Stimulated activated CD8-positive, alpha-beta memory T cell treated with anti-CD3 and anti-CD28 coated beads, Interleukin-15, amount 100 ng/mL, for 4 hours (primary cell): ENCODE data around the gene NMRK1.

Experiments used
- DNase-seq, 2 donors: peaks; one replicate each; pipeline ENCODE4 v3.0.0-alpha.2; 2020; ENCODE audit warnings: low read depth in 2 of 2

Gene NMRK1

DNA sequence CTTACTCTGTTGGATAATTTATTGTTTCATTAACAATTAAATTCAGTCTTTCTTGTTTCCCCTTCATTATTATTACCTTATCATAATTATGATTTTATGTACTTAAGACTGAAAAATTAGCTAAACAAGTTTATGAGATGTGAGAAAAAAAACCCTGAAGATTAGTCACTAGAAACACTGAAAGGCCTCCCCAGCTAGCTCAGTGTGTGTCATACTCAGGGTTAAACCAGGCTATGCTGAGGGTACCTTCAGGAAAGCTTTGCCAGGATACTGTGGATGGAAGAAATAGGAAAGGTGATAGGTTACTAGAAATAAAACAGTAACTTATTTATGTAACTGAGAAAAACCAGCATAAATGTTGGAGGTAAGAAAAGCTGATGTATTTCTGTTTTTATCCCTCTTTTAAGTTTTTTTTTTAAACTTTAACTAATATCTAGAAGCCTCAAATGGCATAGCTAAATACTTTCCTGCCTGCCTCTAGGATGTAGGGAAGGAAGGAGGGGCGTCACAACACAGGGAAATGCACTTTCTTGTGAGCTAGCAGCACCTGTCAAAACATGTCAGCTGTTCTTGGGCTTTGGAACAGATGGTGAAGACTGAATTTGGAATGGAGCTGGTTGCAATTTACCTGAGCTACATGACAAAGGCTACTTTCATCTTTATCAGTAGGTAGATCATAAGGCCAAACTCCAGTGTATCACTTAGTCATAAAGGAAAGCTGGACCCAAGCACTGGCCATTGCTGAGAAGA lies 24.2 kb downstream of the NMRK1 start:
- DNase-seq: no peak

DNA sequence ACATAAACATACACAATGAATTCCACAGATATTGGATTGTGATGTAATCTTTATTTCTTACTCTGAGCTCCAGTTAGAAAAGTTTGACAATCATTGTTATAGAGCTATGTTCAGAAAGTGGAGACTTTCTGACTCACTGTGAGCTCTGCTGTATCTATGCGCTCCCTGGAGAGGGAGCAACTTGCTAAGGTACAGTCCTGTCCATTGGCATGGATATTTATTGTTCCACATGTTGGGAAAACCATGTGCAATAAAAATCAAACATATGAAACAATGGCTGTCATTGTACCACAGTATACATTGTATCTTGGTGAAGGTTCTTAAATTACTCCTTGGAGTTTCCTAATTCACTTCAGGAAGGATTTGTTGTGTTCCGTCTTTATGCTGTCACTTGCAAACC lies 26.8 kb downstream of the NMRK1 start:
- no peak for DNase-seq

DNA sequence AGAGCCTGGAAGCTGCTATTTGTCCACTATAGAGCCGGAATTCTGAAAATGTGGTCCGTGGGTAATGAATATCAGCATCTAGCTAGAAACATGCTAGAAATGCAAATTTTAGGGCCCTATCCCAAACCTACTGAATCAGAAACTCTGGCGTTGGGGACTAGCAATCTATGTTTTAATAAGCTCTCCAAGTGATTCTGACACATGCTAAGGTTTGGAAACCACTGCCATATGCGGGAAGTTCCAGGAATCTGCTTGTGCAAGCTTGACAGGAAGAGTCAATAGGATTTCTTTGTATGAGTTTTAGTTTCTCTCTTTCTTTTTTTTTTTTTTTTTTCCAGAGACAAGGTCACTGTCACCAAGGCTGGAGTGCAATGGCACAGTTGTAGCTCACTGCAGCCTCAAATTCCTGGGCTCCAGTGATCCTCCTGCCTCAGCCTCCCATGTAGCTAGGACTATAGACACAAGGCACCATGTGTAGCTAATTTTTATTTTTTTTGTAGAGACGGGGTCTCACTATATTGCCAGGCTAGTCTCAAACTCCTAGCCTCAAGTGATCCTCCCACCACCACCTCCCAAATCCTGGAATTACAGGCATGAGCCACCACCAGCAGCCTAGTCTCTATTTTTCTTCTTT lies 33.5 kb downstream of the NMRK1 start:
- DNase-seq: no peak

DNA sequence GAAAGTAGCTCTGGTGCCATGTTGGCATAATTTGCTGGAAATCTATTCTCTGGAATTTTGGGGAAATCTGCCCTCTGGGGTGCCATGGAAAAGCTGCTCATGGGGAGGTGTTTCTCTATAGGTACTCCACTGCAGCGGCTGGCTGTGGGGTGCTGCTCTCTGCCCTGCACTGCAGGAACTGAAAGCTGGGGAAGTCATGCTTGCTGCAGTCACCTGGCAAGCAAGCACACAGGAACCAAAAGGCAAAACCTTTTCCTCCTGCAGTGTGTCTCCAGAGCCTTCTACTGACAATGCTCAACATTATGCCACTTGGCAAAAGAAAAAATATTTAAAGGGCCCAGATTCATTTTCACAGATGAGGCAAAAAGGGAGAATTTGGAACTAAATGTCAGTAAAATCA lies 34.1 kb downstream of the NMRK1 start:
- no peak for DNase-seq

DNA sequence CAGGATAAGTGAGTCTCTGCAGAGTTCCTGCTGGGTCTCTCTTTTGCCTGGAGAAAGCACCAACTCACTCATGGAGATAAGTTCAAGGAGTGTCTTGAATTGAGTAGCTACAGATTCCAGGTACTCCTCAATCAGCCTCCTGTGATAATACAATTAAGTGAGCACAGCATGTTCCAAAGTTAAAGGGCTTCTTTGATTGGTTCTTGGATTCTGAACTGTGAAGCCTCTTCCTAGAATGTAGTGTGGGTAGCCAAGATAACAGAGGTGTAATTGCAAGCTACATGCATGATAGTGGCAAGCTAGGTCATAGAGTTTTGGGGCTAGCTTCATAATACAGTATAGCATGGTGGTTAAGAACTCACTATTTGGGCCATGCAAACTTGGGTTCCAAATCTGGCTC lies 36.7 kb downstream of the NMRK1 start:
- no peak for DNase-seq

DNA sequence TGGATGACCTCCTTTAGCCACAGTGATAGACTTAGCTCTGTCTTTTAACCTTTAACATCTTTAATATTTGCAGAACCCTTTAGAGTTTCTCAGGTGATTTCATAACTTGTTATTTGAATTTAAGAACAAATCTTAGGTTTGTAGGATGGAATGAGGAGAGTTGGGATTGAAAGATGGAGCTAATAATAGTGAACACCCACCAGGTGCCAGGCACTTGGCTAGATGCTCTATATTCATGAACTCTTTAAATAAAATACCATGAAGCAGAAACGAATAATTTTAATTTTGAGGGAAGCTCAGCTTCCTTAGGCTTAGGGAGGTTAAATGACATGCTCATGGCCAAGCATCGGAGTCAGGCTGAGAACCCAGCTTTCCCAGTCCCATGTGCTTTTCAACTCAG lies 40.4 kb downstream of the NMRK1 start:
- no peak for DNase-seq

DNA sequence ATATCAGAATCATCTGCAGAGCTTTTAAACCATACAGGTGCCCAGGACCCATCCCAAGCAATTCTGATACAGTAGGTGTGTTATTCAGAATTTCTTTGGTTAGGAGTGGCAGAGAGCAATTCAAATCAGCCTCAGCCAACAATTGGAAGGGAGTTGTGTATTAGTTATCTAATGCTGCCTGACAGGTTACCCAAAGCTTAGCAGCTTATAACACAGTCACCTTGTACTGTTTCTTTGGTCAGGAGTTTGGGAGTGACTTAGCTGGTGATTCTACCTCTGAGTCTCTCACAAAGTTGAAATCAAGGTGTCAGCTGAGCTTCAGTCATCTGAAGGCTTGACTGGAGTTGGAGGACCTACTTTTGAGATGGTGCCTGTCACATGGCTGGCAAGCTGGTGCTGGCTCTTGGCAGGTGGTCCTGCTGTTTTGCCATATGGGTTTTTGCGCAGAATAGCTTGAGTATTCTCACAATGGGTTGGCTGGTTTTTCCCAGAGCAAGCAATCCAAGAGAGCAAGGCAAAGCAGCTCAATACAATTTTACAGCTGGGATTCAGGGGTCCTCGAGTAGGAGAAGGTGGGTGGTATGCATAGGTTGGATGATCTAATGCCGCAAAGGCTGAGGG lies 41.1 kb downstream of the NMRK1 start:
- no peak for DNase-seq

DNA sequence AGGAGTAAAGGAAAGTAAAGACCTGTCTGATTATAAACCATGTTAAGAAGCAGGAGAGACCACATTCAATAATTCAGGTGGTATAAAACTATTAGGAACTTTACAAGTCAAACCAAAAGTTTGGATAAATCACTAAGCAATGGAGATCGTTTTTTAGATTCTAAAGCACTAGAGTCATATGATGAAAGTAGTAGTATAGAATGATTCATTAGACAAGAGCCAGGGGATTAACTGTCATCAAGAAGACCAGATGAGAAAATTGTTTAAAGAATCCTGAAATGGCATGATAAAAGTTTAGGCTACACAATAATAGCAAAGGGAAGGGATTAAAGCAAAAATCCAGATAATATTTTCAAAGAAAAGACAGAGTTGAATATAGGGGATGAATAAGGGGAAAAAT lies 46.9 kb downstream of the NMRK1 start:
- no peak for DNase-seq

DNA sequence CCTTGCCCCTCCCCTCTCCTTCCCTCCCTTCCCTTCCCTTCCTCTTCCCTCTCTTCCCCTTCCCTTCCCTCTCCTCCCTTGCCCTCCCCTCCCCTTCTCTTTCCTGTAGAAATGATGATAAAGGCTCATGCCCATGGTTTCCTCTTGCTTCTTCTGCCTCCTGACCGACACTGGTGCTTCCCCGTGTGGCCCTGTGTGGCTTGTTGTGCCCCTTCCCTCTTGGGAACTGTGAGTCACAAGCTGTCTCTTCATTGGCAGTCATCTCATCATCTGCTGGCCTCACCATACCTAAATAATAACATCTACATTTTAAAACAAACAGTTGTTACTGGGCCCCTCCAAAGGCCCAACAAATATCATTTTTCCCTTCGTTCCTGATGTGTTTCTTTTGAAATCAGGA lies 48.2 kb downstream of the NMRK1 start:
- no peak for DNase-seq

DNA sequence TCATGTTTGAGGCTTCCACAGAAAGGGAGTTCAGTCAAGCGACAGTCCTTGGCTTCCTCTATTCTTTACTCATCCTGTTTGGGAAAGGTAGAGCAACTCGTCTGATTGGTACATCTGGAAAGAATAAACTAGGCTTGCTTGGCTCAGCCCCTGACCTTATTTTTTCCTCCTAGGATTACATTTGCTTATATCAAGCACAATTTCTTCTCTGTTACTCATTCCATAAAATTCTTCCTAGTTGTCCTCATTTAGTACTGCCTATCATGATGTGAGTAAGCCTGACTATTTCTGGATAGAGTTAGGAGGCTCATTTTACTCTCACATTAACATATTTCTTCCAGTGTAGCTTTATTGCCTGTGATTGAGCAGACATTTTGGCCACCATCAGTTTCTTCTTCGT lies 48.9 kb downstream of the NMRK1 start:
- no peak for DNase-seq

DNA sequence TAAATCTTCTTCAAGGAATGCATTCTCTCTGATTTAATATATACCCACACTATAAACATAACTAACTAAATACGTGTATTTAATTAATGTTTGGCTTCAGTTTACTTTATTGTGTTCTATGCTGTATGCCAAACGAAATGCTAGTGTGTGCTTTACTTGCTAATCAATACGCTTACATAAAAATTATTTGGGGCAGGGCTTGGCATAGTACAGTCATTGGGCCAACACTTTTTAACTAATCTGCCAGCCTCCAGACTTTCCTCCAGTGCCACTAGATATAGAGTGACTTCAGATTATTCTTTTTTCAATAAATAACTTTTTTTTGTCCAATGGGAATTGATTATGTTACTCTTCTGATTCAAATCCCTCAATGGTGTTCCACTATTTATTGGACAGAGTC lies 51.2 kb downstream of the NMRK1 start:
- DNase-seq: no peak

DNA sequence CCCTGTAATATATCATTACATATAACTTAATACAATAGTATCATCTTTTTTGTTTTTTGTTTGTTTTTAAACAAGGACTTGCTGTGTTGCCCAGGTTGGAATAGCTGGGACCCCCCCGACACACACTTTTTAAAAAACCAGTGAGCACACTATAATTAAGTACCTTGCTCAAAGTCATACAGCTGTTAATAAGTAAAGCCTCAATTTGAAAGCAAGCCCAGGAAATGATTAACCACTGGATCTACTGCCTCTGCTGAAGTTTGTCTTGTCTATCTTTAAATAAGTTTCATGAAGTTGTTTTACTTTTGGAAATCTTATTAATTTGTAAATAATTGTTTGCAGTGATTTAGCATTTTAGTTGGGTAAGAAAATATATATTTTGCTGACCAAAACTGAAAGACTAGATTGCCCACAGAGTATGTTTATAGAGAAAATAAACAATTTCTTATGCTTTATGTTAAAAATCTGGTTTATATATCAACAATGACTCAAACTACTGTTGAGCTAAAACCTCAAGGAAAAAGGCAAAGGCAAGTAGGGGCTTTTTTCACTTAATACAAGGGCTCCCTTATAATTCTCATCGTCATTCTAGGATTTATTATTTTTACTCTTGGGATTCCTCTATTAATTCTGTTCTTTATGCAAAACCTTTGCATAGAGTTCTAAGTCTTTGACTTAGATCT lies 54.0 kb downstream of the NMRK1 start:
- no peak for DNase-seq

DNA sequence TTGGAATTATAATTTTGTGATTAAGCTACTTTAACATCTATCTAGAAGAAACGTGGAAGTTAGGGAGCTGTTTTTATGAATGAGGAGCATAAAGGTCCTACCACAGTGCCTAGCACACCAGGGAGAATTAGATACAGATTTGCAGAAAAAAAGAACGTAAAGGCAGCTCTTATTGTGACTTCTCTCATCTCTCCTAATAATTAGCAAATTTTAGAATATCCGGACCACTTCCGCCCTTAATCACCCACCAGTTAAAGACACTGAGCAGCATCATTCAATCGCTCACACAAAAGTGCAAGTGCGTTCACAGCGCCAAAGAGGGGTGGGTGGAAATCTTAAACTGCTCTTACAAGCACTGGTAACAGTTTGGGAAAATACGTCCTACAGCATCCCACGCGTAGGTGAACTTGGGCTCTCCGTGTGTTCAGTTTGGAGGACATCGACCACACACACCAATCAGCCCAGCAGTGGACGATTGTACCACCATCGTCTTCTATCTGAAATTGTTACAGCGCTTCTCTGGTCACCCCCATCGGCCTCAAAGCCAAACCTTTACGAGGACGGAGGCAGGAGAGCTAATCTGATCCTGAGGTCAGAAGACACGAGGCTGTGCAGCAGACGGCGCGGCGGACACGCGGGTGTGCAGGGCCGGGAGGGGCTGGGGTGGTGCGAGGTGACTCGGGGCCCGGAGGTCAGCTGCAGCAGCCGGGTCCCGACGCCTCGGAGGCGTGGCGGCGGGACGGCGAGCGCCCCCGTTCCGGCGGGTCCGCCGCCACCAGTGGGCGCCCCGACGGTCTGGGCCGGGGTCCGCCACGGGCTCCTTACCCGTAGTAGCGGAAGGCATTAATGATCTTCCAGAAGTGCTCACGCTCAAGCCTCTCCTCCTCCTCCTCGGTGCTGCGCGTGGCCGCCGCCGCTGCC lies 60.5 kb downstream of the NMRK1 start:
- DNase-seq: peak; percentile 20 to 39

DNA sequence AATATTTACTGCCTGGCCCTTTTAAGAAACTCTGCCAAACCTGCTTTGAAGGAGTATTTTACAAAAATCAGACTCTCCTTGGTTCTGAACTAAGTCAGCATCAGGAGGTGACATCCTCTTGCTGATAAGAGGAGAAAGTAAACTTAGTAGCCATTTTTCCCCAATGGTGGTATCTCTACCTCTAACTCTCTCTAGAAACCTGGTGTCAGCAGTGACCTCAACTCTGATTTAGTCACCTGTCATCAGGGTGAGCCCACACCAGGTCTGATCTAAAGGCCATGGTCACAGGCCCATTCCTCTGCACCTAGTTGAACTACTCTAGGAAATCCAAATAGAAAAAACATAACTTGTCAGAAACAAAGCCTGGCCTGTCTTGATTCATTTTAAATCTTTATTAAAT lies 64.1 kb downstream of the NMRK1 start:
- DNase-seq: no peak

DNA sequence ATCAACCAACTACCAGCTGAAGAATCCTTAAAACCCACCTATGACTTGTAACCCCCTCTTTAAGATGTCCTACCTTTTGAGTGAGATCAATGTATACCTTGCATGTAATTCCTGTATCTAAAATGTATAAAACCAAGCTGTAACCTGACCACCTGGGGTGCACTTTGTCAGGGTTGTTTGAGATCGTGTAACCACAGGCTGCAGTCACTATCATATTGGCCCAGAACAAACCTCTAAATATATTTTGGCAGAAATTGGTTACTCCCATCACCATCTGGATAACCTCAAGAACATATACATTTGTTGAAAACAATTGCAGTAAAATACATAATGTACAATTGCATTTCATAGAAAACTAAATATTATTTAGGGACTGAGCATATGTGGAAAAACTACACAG lies 68.3 kb downstream of the NMRK1 start:
- no peak for DNase-seq

DNA sequence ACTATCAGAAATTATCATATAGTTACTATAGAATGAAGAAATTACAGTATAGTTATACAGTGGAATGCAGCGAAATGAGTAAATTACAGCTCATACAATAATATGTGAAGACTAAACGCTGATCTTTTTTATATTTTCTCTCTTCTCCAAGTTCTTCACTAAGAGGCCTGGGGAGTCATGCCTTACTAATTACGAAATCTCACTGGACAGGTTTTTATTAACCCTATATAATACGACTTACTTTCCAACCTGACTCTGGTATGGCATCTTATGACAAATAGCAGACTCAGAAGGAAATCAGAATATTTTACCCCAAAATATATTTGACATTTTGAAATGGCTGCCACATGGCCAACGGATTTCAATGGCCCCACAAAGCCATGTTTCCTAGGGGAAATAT lies 68.9 kb downstream of the NMRK1 start:
- DNase-seq: no peak

DNA sequence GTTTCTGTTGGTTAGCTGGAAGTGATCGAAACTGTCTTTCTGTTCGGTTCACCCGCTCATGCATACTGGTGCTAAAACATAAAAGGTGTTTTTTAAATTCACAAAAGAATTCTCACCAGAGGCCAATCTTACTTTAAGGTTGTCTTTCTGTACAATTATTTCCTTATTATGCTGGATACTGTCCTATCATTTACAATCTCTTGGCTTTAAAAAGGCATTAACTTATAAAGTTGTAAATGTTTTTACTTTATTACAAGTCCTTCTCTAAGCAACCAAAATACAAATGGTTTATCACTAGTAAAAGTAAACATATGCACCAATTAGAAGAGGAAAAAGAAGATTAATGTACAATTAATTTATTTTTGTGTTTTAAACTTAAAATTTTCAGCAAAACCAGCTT lies 70.6 kb downstream of the NMRK1 start:
- no peak for DNase-seq

DNA sequence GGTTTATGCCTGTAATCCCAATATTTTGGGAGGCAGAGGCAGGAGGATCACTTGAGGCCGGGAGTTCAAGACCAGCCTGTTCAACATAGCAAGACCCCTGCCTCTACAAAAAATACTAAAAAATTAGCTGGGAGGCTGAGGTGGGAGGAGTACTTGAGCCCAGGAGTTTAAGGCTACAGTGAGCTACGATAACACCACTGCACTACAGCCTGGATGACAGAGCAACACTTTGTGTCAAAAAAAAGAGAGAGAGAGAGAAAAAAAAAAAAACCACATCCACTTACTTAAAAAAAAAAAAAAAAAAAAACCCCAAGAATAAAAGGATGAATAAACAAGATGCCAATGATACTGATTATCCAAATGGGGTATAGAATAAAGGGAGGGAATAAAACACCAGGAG lies 74.2 kb downstream of the NMRK1 start:
- no peak for DNase-seq
